Measurements from ENCODE around the gene RPL18A.

RPL18A gene

DNA sequence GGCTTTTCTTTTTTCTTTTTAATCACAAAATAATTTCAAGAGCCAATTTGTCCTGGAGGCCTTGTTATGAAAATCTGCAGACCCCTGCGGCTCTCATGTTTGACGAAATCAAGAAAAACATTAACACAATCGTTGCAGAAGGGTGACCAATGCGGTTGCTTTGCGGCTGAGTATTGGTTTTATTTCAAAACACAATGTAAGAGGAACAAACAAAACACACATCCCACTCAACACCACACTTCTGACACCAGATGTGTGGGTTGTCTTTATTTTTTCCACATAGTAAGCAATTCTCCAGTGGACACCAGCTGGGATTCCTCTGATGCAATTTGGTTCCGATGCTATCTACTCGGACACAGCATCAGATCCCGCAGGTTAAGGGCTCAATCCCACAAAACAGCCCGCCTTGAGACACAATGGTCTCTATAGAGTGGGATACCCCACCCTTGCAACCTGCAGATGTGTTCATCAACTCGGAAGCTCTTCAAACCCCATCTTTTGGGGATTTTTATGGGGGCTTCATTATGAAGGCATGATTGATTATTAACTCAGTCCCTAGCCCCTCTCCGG is 51.2 kb downstream of the RPL18A start:
- no peak for DNase-seq

Data from activated naive CD4-positive, alpha-beta T cell (primary cell).